ENCODE measurements around the gene ROR2.

Gene ROR2

DNA sequence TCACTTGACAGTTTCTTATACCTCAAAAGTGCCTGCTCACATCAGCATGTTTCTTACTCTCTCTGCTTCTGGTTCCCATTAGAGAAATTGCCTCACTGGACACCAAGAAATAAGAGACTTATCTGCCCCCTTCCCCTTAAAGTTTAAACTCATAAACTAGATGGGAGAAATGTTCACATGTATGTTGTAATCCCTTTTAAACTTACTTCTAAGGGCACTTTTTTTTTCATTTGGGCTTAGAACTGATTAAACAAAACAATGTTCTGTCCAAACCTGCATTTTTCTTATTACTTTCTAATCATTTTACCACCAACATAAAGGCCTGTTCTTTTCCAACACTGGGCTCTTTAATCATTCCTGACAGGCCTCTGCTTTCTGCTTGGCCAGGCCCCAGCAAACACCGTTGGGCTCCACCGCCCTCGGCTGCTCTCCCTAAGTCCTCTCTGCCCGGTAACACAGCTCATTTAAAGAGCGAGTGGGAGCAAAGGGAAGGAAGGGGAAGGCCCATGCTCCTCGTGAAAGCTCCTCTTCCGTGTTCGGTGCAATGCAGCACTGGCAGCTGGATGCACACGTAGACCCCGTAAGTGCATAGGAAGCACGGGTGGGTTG lies 53.4 kb downstream of the ROR2 start:
- DNase-seq (ENCODE audit: insufficient read length) (no peak), FAIRE-seq (peak; percentile 53)

GRCh38 chr9:91896097-91896496 lies 53.9 kb downstream of the ROR2 start:
- DNase-seq (ENCODE audit: insufficient read length): no peak
- FAIRE-seq: no peak
- TF ChIP-seq TAF1 (IDR thresholded peaks at IDR 0.05; ENCODE audit: borderline replicate concordance, low read depth, low read length) (no peak), POLR2AphosphoS5 (IDR thresholded peaks at IDR 0.05; ENCODE audit: low read depth, low read length) (no peak), POLR2A (IDR thresholded peaks at IDR 0.05; ENCODE audit: low read depth, low read length) (no peak)

More for the DNA sequence above, 53.4 kb downstream of the ROR2 start:
- TF ChIP-seq TAF1 (IDR thresholded peaks at IDR 0.05; ENCODE audit: borderline replicate concordance, low read depth, low read length) (no peak), POLR2AphosphoS5 (IDR thresholded peaks at IDR 0.05; ENCODE audit: low read depth, low read length) (no peak), POLR2A (IDR thresholded peaks at IDR 0.05; ENCODE audit: low read depth, low read length) (no peak)

DNA sequence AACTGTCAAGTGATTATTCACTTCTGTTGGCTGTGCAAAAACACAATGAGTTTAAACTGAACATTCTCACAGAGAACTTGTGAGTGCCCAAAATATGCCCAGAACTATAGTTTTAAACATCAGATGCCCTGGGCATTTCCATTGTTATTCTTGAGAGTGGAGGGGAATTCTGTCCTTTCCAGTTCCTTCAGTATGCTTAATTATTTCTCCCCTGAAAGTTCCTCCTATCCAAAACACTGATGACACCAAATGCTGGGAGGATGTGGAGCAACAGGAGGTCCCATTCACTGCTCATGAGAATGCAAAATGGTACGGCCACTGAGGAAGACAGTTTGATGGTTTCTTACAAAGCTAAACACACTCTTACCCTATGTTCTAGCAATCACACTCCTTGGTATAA lies 55.5 kb downstream of the ROR2 start:
- DNase-seq (ENCODE audit: insufficient read length): no peak
- no peak for FAIRE-seq
- no peak for TF ChIP-seq POLR2A (IDR thresholded peaks at IDR 0.05; ENCODE audit: low read depth, low read length)
- TF ChIP-seq TAF1 (IDR thresholded peaks at IDR 0.05; ENCODE audit: borderline replicate concordance, low read depth, low read length): no peak
- no peak for TF ChIP-seq POLR2AphosphoS5 (IDR thresholded peaks at IDR 0.05; ENCODE audit: low read depth, low read length)

DNA sequence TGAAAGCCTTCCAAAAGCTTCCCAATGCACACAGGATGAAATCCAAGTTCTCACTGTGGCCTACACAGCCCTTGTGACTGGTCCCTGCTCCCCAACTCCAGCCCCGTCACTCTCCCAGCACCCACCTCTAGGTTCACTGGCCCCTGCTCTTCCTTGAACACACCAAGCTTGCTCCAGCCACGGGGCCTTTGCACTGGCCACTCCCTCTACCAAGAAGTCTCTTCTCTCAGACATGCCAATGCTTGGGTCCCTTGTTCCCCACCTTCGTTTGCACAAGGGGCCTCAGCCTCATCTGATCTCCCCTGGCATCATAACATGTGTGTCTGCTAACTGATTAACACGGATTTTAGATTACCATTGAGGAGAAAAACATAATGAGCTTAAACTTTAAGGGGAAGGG lies 56.0 kb downstream of the ROR2 start:
- FAIRE-seq: no peak

DNA sequence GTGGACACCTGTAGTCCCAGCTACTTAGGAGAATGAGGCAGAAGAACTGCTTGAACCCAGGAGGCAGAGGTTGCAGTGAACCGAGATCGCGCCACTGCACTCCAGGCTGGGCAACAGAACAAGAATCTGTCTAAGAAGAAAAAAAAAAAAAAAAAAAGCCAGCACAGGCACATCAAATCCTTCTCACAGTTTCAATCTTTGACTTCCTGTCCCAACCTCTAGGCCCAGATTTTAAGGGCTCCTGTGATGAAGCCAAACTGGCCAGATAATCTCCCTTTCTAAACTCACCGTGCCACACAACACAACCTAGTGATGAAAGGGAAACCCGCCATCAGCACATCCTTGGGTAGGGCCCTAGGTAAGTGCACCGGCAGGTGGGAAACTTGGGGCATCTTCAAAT lies 58.1 kb downstream of the ROR2 start:
- no peak for TF ChIP-seq POLR2AphosphoS5 (IDR thresholded peaks at IDR 0.05; ENCODE audit: low read depth, low read length)
- no peak for TF ChIP-seq TAF1 (IDR thresholded peaks at IDR 0.05; ENCODE audit: borderline replicate concordance, low read depth, low read length)
- no peak for TF ChIP-seq POLR2A (IDR thresholded peaks at IDR 0.05; ENCODE audit: low read depth, low read length)
- DNase-seq (ENCODE audit: insufficient read length) (no peak), FAIRE-seq (no peak)

More for the DNA sequence above, 56.0 kb downstream of the ROR2 start:
- TF ChIP-seq TAF1 (IDR thresholded peaks at IDR 0.05; ENCODE audit: borderline replicate concordance, low read depth, low read length): no peak
- TF ChIP-seq POLR2AphosphoS5 (IDR thresholded peaks at IDR 0.05; ENCODE audit: low read depth, low read length): no peak
- no peak for TF ChIP-seq POLR2A (IDR thresholded peaks at IDR 0.05; ENCODE audit: low read depth, low read length)
- no peak for DNase-seq (ENCODE audit: insufficient read length)

GRCh38 chr9:91890662-91891061 lies 59.4 kb downstream of the ROR2 start:
- DNase-seq (ENCODE audit: insufficient read length): no peak
- no peak for TF ChIP-seq POLR2AphosphoS5 (IDR thresholded peaks at IDR 0.05; ENCODE audit: low read depth, low read length)
- no peak for TF ChIP-seq TAF1 (IDR thresholded peaks at IDR 0.05; ENCODE audit: borderline replicate concordance, low read depth, low read length)
- TF ChIP-seq POLR2A (IDR thresholded peaks at IDR 0.05; ENCODE audit: low read depth, low read length): no peak
- no peak for FAIRE-seq

GRCh38 chr9:91889161-91889911 lies 60.7 kb downstream of the ROR2 start:
- DNase-seq (ENCODE audit: insufficient read length) (no peak), FAIRE-seq (no peak)
- TF ChIP-seq POLR2AphosphoS5 (IDR thresholded peaks at IDR 0.05; ENCODE audit: low read depth, low read length) (no peak), POLR2A (IDR thresholded peaks at IDR 0.05; ENCODE audit: low read depth, low read length) (no peak), TAF1 (IDR thresholded peaks at IDR 0.05; ENCODE audit: borderline replicate concordance, low read depth, low read length) (no peak)

DNA sequence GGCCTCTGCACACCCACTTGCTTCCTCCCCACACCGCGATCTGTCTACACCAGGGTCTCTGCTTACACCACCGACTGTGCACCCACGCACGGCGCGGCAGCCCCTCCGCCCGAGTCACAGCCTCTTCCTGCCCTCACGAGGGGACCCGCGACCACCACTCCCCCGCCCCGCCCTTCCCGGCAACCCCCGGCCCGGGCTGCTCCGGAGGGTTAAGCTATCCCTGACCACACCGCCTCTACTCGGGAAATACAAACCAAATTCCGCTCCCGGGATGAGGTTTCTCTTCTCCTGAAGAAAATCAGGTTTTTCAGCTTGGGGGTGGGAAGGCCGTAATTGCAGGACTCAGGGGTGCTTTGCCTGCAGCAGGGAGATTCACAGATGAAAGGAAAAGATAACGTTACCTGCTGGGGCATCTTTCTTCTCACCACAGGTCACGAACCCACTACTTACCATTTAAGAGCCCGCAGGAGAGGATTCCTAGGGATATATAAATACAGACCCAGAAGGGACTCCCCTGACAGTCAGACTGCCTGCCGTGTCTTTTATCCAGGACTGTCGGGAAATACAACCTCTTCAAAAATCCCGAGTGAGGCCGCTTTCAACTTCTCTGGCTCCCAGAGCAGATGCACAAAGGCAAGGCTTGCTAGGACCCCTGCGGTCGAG lies 63.5 kb downstream of the ROR2 start:
- FAIRE-seq (no peak), DNase-seq (ENCODE audit: insufficient read length) (no peak)

DNA sequence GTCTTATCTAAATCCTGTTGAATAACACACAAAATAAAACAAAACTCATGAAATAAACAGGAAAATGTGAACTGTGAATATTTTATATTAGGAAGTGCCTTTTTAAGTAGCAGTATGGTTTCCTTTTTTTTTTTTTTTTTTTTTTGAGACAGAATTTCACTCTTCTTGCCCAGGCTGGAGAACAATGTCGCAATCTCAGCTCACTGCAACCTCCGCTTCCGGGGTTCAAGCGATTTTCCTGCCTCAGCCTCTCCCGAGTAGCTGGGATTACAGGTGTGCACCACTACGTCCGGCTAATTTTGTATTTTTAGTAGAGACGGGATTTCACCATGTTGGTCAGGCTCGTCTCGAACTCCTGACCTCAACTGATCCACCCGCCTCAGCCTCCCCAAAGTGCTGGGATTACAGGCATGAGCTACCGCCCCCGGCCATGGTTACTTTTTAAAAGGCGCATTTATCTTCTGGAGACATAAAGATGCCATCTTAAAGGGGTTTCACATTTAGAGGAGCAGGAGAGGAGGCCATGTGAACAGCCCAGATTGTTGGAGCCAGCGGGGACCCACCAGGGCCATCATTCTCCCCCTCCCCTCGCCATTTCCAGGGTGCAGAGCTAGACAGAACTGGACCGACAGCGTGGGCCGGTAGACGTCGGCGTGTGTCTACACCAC lies 64.1 kb downstream of the ROR2 start:
- no peak for TF ChIP-seq POLR2AphosphoS5 (IDR thresholded peaks at IDR 0.05; ENCODE audit: low read depth, low read length)
- no peak for TF ChIP-seq TAF1 (IDR thresholded peaks at IDR 0.05; ENCODE audit: borderline replicate concordance, low read depth, low read length)
- no peak for TF ChIP-seq POLR2A (IDR thresholded peaks at IDR 0.05; ENCODE audit: low read depth, low read length)
- FAIRE-seq (no peak), DNase-seq (ENCODE audit: insufficient read length) (no peak)

More for the DNA sequence above, 63.5 kb downstream of the ROR2 start:
- TF ChIP-seq POLR2A (IDR thresholded peaks at IDR 0.05; ENCODE audit: low read depth, low read length): no peak
- TF ChIP-seq TAF1 (IDR thresholded peaks at IDR 0.05; ENCODE audit: borderline replicate concordance, low read depth, low read length): no peak
- TF ChIP-seq POLR2AphosphoS5 (IDR thresholded peaks at IDR 0.05; ENCODE audit: low read depth, low read length): no peak

DNA sequence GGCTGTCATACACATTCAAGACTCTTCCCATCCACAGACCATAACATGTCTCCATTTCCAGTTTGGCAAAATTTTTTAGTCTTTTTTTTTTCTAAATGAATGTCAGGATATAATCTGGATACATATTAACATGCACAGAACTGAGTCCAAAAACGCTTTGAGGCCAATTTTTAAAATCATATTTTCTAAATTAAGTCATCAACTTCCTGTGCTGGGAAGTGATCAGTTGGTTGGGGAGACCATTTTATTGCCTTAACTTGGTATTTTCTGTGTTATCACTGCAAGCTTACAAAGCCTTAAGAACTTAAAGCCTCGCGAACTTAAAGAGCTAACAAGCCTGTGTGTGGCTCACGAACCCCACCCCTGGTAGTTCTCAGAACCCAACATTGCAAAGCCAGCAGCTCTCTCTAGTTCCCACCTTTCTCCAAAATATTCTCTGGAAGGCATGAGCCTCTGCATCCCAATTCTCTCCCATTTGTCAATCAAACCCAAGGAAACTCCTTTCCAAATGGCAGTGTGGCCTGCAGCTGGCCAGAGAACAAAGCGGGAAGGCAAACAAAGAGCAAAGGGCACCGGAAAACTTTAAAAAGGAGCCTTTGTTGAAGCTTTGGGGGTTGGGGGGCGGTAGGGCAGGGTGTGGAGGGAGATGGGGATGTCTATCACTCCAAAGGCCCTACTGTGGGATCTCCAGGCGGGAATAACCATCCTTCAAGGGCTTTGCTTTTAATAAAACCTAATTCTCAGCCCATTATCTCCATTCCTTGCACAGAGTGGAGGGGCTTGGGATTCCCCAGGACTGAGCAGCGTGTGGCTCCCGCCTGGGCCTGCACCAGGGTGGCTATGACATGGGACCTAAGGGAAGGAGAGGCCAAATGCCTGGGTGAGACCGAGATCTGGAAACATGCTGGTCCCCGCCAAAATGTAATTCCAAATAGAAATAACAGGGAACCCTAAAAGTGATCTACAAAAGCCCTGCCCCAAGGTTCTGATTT lies 65.0 kb downstream of the ROR2 start:
- TF ChIP-seq TAF1 (IDR thresholded peaks at IDR 0.05; ENCODE audit: borderline replicate concordance, low read depth, low read length) (no peak), POLR2A (IDR thresholded peaks at IDR 0.05; ENCODE audit: low read depth, low read length) (no peak), POLR2AphosphoS5 (IDR thresholded peaks at IDR 0.05; ENCODE audit: low read depth, low read length) (no peak)
- DNase-seq (ENCODE audit: insufficient read length) (no peak), FAIRE-seq (no peak)

Measured in GM12892 (cell line).